ENCODE measurements around the gene VGF.
A peak's percentile ranks its signal among the peaks of the same experiment; 100 is the strongest.
"Not testable (repeated sequence)": the region's sequence is repeated elsewhere in the genome, so short reads cannot be mapped to it uniquely, and the experiment has no call there.

The VGF gene

DNA sequence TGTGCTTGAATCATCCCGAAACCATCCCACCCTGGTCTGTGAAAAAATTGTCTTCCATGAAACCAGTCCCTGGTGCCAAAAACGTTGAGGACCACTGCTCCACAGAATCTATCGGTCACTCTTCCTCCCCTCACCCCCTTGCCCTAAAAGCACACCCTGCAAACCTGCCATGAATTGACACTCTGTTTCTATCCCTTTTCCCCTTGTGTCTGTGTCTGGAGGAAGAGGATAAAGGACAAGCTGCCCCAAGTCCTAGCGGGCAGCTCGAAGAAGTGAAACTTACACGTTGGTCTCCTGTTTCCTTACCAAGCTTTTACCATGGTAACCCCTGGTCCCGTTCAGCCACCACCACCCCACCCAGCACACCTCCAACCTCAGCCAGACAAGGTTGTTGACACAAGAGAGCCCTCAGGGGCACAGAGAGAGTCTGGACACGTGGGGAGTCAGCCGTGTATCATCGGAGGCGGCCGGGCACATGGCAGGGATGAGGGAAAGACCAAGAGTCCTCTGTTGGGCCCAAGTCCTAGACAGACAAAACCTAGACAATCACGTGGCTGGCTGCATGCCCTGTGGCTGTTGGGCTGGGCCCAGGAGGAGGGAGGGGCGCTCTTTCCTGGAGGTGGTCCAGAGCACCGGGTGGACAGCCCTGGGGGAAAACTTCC, 39.2 kb downstream of the VGF start:
- H3K9me3 ChIP-seq (ENCODE audit: control insufficient read depth, low read length): no peaks in the 10 kb centered on the region
- H3K4me3 ChIP-seq (ENCODE audit: insufficient read depth, low read depth, low read length): no peak overlapping the region
- no peaks in the 10 kb centered on the region for H3K36me3 ChIP-seq (ENCODE audit: control insufficient read depth, insufficient read depth, low read length)
- H3K27ac ChIP-seq (ENCODE audit: insufficient read depth, low read depth, low read length, poor library complexity, severe bottlenecking): no peak overlapping the region
- H3K27me3 ChIP-seq (ENCODE audit: control insufficient read depth, insufficient read depth, low read length, poor library complexity, severe bottlenecking): peaks cover 9% of the 10 kb centered on the region
- peaks cover 16% of the 10 kb centered on the region for H3K4me1 ChIP-seq (ENCODE audit: control insufficient read depth, insufficient read depth, low read length)
- 77 to 81% methylated on average over 15 of the region's 15 CpGs for WGBS, 2 experiments

DNA sequence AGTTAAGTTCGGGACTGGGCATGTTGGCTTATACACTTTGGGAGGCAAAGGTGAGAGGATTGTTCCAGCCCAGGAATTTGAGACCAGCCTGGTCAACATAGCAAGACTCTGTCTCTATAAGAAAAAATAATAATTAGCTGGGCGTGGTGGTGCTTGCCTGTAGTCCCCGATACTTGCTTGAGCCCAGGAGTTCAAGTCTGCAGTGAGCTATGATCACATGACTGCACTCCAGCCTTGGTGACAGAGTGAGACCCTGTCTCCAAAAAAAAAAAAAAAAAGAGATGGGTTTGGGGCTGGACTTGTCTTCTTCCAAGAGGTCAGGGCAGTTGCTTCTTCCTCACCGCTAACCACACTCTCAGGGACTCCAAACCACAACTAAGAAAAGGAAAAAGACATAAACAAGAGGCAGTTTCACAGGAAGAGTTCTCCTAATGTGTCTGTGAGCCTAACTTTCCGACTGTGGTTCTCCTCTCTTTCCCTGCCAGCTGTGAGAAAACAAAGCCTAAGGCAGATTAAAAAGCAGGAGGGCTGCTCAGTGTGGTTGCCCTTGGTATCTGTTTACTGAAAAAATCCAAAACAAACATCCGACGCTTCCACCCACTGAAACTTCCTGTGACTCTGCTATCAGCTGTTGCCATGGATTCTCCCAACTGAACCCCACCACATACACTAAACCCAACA, 40.9 kb downstream of the VGF start:
- peaks cover 16% of the 10 kb centered on the region for H3K4me1 ChIP-seq (ENCODE audit: control insufficient read depth, insufficient read depth, low read length)
- H3K27ac ChIP-seq (ENCODE audit: insufficient read depth, low read depth, low read length, poor library complexity, severe bottlenecking): peak overlapping the region; percentile 16
- peaks cover 9% of the 10 kb centered on the region for H3K27me3 ChIP-seq (ENCODE audit: control insufficient read depth, insufficient read depth, low read length, poor library complexity, severe bottlenecking)
- WGBS, 2 experiments: 78% methylated on average over 7 of the region's 7 CpGs
- no peaks in the 10 kb centered on the region for H3K36me3 ChIP-seq (ENCODE audit: control insufficient read depth, insufficient read depth, low read length)
- no peak overlapping the region for H3K4me3 ChIP-seq (ENCODE audit: insufficient read depth, low read depth, low read length)
- no peaks in the 10 kb centered on the region for H3K9me3 ChIP-seq (ENCODE audit: control insufficient read depth, low read length)

DNA sequence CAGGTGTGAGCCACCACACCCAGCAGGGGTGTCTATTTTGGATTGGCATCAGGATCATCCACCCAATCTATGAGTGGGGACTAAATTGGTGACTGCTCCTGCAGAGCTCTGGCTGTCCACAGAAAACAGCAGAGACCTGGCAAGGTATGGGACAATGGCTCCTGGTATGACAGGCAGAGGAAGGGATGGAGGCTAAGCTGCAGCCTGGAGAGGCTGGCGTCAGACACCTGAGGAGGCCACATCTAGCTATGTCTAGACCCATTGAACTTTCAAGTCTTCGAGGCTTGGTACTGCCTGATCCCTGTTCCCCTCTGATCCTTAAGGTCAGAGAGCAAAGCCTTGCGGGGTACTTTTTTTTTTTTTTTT, 41.7 kb downstream of the VGF start:
- H3K9me3 ChIP-seq (ENCODE audit: control insufficient read depth, low read length): no peaks in the 10 kb centered on the region
- H3K27ac ChIP-seq (ENCODE audit: insufficient read depth, low read depth, low read length, poor library complexity, severe bottlenecking): no peak overlapping the region
- H3K4me3 ChIP-seq (ENCODE audit: insufficient read depth, low read depth, low read length): no peak overlapping the region
- 86 to 88% methylated on average over 3 of the region's 3 CpGs for WGBS, 2 experiments
- no peaks in the 10 kb centered on the region for H3K36me3 ChIP-seq (ENCODE audit: control insufficient read depth, insufficient read depth, low read length)
- peaks cover 9% of the 10 kb centered on the region for H3K27me3 ChIP-seq (ENCODE audit: control insufficient read depth, insufficient read depth, low read length, poor library complexity, severe bottlenecking)
- H3K4me1 ChIP-seq (ENCODE audit: control insufficient read depth, insufficient read depth, low read length): peaks cover 16% of the 10 kb centered on the region

DNA sequence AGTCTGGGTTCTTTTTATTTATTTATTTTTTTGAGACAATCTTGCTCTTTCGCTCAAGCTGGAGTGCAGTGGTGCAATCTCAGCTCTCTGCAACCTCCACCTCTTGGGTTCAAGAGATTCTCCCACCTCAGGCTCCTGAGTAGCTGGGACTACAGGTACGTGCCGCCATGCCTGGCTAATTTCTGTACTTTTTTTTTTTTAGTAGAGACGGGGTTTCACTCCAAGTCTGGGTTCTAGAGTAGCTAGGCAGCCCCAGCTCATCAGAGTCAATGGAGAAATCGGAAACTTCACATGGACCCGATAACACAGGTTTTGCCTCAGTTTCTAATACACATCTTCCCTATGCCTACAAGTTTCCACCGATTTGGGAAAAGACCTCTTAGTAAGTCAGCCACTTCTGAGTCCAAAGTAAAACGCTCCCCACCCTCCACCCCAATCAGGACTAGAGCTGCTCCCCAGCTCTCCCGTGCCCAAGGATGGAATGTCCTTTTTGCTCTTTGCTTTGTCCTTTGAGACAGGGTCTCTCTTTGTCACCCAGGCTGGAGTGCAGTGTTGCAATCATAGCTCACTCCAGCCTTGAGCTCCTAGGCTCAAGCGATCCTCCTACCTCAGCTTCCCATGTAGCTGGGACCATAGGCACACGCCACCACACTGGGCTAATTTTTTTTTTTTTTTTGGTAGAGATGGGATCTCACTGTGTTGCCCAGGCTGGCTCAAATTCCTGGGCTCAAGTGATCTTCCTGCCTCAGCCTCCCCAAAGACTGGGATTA, 42.3 kb downstream of the VGF start:
- H3K4me3 ChIP-seq (ENCODE audit: insufficient read depth, low read depth, low read length): no peak overlapping the region
- H3K4me1 ChIP-seq (ENCODE audit: control insufficient read depth, insufficient read depth, low read length): peaks cover 16% of the 10 kb centered on the region
- H3K27me3 ChIP-seq (ENCODE audit: control insufficient read depth, insufficient read depth, low read length, poor library complexity, severe bottlenecking): peaks cover 6% of the 10 kb centered on the region
- H3K27ac ChIP-seq (ENCODE audit: insufficient read depth, low read depth, low read length, poor library complexity, severe bottlenecking): no peak overlapping the region
- WGBS, 2 experiments: 87 to 91% methylated on average over 11 of the region's 11 CpGs
- no peaks in the 10 kb centered on the region for H3K36me3 ChIP-seq (ENCODE audit: control insufficient read depth, insufficient read depth, low read length)
- no peaks in the 10 kb centered on the region for H3K9me3 ChIP-seq (ENCODE audit: control insufficient read depth, low read length)

DNA sequence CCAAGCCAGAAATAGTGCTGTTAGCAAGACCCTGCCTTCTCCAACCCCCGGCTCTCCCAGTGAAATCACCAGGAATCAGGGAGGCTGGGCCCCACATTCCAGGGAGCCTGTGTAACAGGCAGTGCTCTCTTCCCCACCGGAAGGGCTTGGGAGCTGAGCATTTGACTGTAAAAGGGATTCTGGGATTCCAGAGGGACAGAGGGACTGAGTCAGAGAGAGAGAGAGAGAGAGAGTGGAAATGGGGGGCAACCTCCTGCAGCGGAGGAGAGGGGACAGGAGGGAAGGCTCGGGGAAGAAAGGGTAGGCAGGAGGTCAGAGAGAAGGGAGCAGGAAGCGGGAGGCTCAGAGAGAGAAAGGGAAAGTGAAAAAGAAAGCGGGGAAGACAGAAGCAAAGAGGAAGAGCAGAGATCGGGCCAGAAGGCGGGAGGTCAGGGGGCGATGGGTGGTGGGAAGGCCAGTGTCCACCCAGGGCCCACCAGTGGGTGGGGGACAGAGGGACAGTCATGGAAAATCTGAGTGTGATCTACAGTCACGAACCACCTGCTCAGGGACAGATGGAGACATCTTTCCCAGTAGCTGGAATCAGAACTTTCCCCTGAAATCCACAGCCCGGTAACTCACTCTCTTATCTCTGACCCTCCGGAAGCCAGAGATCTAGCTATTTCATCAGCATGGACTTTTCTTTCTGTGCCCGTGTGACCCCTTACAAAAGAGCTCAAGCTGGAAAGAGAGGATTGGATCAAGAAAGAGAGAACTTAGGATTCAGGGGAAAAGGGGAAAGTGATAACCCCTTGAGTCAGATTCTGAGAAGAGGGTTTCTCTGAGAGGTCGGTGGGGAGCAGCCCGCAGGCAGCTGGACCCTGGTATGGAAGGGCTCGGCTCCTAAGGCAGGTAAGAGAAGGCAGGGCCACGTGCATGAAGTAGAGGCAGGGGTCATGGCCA, 43.1 kb downstream of the VGF start:
- no peak overlapping the region for H3K4me3 ChIP-seq (ENCODE audit: insufficient read depth, low read depth, low read length)

DNA sequence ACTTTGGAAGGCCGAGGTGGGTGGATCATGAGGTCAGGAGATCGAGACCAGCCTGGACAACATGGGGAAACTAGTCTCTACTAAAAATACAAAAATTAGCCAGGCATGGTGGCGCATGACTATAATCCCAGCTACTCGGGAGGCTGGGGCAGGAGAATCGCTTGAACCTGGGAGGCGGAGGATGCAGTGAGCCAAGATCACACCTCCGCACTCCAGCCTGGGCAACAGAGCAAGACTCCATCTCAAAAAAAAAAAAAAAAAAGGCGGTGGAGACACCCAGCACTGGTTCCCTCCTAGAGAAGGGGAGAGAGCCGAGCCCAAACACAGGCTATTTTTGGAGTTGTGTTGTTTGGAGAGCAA, 43.8 kb downstream of the VGF start:
- not testable (repeated sequence) for H3K27ac ChIP-seq (ENCODE audit: insufficient read depth, low read depth, low read length, poor library complexity, severe bottlenecking); H3K4me3 ChIP-seq (ENCODE audit: insufficient read depth, low read depth, low read length); H3K36me3 ChIP-seq (ENCODE audit: control insufficient read depth, insufficient read depth, low read length); H3K9me3 ChIP-seq (ENCODE audit: control insufficient read depth, low read length); H3K27me3 ChIP-seq (ENCODE audit: control insufficient read depth, insufficient read depth, low read length, poor library complexity, severe bottlenecking); H3K4me1 ChIP-seq (ENCODE audit: control insufficient read depth, insufficient read depth, low read length)
- 91 to 94% methylated on average over 8 to 9 of the region's 9 CpGs for WGBS, 2 experiments

More for the DNA sequence above, 43.1 kb downstream of the VGF start:
- H3K27ac ChIP-seq (ENCODE audit: insufficient read depth, low read depth, low read length, poor library complexity, severe bottlenecking): no peak overlapping the region
- H3K27me3 ChIP-seq (ENCODE audit: control insufficient read depth, insufficient read depth, low read length, poor library complexity, severe bottlenecking): peaks cover 4% of the 10 kb centered on the region
- H3K4me1 ChIP-seq (ENCODE audit: control insufficient read depth, insufficient read depth, low read length): peaks cover 14% of the 10 kb centered on the region
- H3K9me3 ChIP-seq (ENCODE audit: control insufficient read depth, low read length): no peaks in the 10 kb centered on the region
- no peaks in the 10 kb centered on the region for H3K36me3 ChIP-seq (ENCODE audit: control insufficient read depth, insufficient read depth, low read length)
- 53 to 57% methylated on average over 17 of the region's 17 CpGs for WGBS, 2 experiments

DNA sequence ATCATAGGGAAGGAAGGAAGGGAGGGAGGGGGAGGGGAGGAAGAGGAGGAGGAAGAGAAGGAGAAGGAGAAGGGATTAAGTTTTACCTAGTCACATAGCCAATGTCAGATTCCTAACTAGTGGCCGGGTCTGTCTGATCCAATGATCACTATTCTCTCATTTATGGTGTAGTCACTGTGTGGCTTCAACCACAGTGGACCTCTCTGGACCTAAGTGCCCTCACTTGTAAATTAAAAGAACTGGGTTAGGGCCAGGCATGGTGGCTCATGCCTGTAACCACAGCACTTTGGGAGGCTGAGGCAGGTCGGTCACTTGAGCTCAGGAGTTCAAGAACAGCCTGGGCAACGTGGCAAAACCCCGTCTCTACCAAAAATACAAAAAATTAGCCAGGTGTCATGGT, 45.1 kb downstream of the VGF start:
- WGBS, 2 experiments: 91 to 94% methylated on average over 4 of the region's 4 CpGs
- Histone ChIP-seq H3K4me1 (ENCODE audit: control insufficient read depth, insufficient read depth, low read length) (peaks cover 4% of the 10 kb centered on the region), H3K36me3 (ENCODE audit: control insufficient read depth, insufficient read depth, low read length) (no peaks in the 10 kb centered on the region), H3K27me3 (ENCODE audit: control insufficient read depth, insufficient read depth, low read length, poor library complexity, severe bottlenecking) (no peaks in the 10 kb centered on the region), H3K9me3 (ENCODE audit: control insufficient read depth, low read length) (no peaks in the 10 kb centered on the region), H3K27ac (ENCODE audit: insufficient read depth, low read depth, low read length, poor library complexity, severe bottlenecking) (no peak overlapping the region), H3K4me3 (ENCODE audit: insufficient read depth, low read depth, low read length) (no peak overlapping the region)

DNA sequence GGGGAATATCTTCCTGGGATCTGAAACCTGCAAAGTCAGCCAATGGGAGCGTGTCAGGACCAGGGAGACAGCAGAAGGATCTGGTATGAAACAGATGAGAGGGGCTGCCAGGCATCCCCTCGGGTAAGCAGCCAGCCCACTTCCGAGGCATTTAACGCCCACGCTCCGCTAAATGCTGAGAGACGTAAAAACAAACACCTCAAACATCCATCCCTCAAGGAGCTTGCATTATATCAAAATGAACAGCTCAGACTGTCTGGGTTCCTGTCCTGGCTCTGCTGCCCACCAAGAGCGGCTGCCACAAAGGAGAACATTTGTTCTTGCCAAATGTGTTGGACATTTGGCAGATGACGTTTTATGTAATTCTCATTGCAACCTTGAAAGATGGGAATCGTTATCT, 45.5 kb downstream of the VGF start:
- no peak overlapping the region for H3K4me3 ChIP-seq (ENCODE audit: insufficient read depth, low read depth, low read length)
- H3K27me3 ChIP-seq (ENCODE audit: control insufficient read depth, insufficient read depth, low read length, poor library complexity, severe bottlenecking): no peaks in the 10 kb centered on the region
- WGBS, 2 experiments: 87% methylated on average over 10 of the region's 10 CpGs
- H3K27ac ChIP-seq (ENCODE audit: insufficient read depth, low read depth, low read length, poor library complexity, severe bottlenecking): no peak overlapping the region
- H3K4me1 ChIP-seq (ENCODE audit: control insufficient read depth, insufficient read depth, low read length): peaks cover 4% of the 10 kb centered on the region
- H3K36me3 ChIP-seq (ENCODE audit: control insufficient read depth, insufficient read depth, low read length): no peaks in the 10 kb centered on the region
- no peaks in the 10 kb centered on the region for H3K9me3 ChIP-seq (ENCODE audit: control insufficient read depth, low read length)

DNA sequence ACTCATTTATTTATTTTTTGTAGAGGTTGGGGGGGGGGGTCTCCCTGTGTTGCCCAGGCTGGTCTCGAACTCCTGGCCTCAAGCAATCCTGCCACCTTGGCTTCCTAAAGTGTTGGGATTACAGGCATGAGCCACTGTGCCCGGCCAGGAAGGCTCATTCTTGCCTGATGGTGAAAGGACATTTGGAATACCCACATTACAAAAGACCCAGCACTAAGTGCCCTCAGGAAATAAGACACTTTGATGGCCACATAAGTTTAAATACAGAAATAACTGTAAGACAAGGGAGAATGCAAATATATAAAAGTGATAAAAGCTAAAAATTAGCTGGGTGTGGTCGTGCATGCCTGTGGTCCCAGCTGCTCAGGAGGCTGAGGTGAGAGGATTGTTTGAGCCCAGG, 46.5 kb downstream of the VGF start:
- H3K9me3 ChIP-seq (ENCODE audit: control insufficient read depth, low read length): no peaks in the 10 kb centered on the region
- peaks cover 4% of the 10 kb centered on the region for H3K4me1 ChIP-seq (ENCODE audit: control insufficient read depth, insufficient read depth, low read length)
- no peaks in the 10 kb centered on the region for H3K36me3 ChIP-seq (ENCODE audit: control insufficient read depth, insufficient read depth, low read length)
- 88 to 91% methylated on average over 3 of the region's 3 CpGs for WGBS, 2 experiments
- H3K27me3 ChIP-seq (ENCODE audit: control insufficient read depth, insufficient read depth, low read length, poor library complexity, severe bottlenecking): no peaks in the 10 kb centered on the region
- H3K4me3 ChIP-seq (ENCODE audit: insufficient read depth, low read depth, low read length): no peak overlapping the region
- no peak overlapping the region for H3K27ac ChIP-seq (ENCODE audit: insufficient read depth, low read depth, low read length, poor library complexity, severe bottlenecking)

All from ectodermal cell (in vitro differentiated cells).